DMS53 treated with DMSO at 0.1 percent for 48 hours (cell line): ENCODE measurements around the gene CAMK2N1.
A peak's percentile ranks its signal among the peaks of the same experiment; 100 is the strongest.

Source experiments
- DNase-seq: peaks from one replicate; lab custom pipeline; 2025; ENCODE audit not compliant: unreplicated experiment; lab: John Stamatoyannopoulos, UW

The CAMK2N1 gene

DNA sequence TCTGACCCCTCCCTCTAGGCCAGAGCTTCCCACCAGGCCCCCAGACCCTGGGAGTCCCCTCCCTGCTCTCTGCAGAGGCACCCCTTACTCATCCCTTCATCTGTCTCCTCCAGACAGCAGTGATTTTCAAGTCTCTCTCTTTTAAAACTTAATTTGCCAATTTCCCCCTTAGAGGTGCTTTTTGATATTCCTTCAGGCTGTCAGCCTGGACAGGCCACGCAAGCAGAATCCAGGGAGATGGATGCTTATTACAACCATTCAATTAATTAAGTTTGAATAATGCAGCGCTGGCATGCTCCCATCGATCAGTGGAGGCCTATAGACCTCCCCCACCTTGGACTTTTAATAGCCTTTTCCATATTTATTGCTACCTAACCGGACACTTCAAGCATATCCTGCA lies 6.2 kb downstream of the CAMK2N1 start:
- DNase-seq = no peak

- DNase-seq = no peak
Observed at GRCh38 chr1:20478057-20478635, 7.9 kb downstream of the CAMK2N1 start.

DNA sequence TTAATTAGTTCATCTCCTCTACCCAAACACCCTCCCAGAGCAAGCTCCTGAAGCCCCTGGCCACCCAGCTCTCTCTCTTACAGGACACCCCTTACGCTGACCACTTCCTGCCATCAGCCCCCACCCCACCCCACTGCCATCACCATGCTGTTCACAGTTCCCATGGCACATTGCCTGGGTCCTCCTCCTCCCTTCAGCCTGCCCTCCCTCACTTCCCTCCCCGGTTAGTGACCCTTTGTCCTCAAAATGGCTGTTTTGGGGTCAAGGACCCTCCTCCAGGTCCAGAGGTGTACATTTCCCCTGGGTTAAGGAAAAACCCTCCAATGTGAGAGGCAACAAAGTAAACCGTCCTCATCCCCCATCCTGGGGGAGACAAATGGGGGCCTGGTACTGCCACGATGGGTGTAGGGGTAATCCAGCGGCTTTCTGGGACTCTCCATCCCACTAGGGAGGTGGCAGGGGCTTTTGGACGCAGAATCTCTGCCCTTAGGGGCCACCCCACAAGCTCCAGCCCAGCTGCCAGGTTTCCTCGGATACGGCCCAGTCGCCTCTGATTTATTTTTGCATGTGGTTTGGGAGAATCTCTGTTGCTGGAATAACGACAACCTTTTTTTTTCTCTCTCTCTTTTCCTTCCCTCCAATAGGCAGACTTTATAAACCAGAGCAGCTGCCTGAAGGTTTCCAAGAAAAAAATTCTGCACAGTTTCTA lies 8.5 kb downstream of the CAMK2N1 start:
- no peak for DNase-seq

GRCh38 chr1:20476265-20477038 lies 9.6 kb downstream of the CAMK2N1 start:
- DNase-seq = peak; percentile 55

DNA sequence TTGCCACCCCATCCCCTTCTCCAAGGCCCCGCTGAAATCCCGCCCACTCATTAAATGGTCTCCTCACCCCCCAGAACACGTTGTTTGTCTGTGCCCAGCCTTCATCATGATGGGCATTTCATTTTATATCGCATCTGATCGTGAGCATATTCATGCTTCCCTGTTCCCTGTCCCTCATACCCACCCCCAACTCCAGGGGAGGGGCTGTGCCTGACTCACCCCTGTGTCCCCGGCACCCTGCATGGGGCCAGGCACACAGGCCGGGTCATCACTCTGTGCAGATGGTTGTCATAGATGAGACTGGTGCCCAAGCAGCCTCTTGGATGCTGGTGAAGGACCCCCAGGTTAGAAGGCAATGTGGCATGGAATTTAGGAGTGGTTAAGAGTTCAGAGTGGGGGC lies 11.0 kb downstream of the CAMK2N1 start:
- DNase-seq = no peak

GRCh38 chr1:20474333-20474975 lies 11.6 kb downstream of the CAMK2N1 start:
- DNase-seq = no peak

DNA sequence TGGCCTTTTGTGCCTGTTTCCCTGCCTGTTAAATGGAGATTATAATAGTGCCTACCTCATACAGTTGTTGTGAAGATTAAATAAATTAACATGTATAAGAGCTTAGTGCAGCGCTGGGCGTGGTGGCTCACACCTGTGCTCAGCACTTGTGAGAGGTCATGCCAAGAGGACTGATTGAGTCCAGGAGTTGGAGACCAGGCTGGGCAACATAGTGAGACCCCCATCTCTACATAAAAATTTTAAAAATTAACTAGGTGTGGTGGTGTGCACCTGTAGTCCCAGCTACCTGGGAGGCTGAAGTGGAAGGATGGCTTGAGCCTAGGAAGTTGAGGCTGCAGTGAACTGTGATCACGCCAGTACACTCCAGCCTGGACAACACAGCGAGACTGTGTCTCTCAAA lies 12.1 kb downstream of the CAMK2N1 start:
- DNase-seq = no peak

- no peak for DNase-seq
Observed at GRCh38 chr1:20472860-20473711, 12.9 kb downstream of the CAMK2N1 start.

DNA sequence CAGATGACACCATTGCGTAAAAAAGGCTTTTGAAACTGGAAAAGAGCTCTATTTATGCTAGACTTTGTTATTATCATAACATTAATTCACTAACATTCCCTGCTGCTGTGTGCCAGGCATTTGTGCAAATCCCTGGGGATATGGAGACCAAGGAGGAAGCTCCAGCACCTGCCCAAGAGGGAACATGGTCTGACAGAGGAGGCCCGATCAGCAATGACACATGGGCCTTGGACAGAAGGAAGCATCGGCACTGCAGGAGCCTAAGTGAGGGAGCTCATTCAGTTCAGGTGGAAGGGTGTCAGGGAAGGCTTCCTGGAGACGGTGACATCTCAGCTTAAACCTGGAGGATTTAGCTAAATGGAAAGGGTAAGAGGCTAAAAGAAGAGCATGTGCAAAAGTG lies 13.9 kb downstream of the CAMK2N1 start:
- DNase-seq = no peak

DNA sequence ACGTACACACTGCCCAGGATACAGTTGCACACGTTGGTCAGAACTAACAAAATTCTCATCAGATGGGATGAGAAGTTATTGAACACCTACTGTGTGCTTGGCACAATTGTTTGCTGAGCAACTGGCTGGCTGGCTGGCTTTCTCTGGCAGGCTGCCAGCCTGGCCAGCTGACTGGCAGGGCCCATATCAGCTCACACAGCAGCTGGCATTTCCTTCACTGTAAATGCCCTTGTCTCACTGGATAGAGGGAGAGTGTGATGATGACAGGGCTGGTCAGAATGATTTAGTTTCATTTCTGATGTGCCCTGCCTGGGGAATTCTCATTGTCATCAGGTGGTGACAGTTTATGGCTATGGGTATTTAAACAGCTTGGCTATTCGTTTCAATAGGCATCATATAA lies 15.8 kb downstream of the CAMK2N1 start:
- DNase-seq = peak; percentile 57

DNA sequence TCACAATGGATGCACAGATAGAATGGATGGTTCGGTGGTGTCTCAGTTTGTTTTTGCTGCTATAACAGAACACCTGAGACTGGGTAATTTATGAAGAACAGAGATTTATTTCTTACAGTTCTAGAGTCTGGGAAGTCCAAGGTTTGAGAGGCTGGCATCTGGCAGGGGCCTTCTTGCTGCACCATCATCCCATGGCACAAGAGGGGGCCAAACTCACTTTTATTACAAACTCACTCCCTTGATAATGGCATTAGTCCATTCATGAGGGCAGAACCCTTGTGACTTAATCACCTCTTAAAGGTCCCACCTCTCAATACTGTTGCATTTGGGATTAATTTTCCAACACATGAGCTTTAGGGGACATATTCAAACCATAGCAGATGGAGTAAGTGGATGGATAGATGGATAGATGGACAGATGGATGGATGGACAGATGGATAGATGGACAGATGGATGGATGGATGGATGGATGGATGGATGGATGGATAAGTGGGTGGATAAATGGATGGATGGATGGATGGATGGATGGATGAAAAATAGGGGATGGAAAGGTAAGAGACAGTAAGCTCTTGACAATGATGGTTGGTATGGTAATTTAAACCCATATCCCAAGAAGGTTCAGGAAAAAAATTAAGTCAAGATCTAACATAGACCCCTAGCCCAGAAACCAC lies 16.5 kb downstream of the CAMK2N1 start:
- no peak for DNase-seq

GRCh38 chr1:20466273-20466672 lies 19.7 kb downstream of the CAMK2N1 start:
- no peak for DNase-seq

- DNase-seq = no peak
Observed at GRCh38 chr1:20465187-20465586, 20.8 kb downstream of the CAMK2N1 start.

- no peak for DNase-seq
Observed at GRCh38 chr1:20463502-20463901, 22.5 kb downstream of the CAMK2N1 start.

GRCh38 chr1:20462397-20462796 lies 23.6 kb downstream of the CAMK2N1 start:
- no peak for DNase-seq

- DNase-seq = no peak
Observed at GRCh38 chr1:20458717-20459116, 27.3 kb downstream of the CAMK2N1 start.

GRCh38 chr1:20454004-20454403 lies 32.0 kb downstream of the CAMK2N1 start:
- DNase-seq = no peak

GRCh38 chr1:20449735-20450311 lies 36.2 kb downstream of the CAMK2N1 start:
- DNase-seq = no peak

DNA sequence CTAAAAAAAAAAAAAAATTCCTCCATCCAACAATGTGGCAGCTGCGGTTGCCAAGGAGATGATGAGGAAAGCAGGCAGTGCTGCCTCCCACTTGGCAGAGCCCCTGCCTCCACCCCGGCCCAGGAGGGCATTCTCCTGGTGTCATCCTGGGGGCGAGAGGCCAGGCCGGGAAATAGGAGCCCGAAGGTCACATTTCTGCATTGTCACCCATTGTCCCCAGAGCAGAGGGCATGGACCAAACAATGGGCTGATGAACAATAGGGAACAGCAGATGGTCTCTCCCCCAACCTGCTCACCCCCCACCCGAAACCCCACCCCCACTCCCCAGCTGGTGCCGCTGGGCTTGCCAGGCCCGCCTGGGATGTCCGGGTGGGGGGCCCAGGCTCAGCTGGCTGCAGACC lies 37.3 kb downstream of the CAMK2N1 start:
- DNase-seq = no peak

- DNase-seq = no peak
Observed at GRCh38 chr1:20447794-20448193, 38.2 kb downstream of the CAMK2N1 start.
